Spleen (tissue), 7 donors: ENCODE measurements around the gene SHOC2.

Experiments
- POLR2AphosphoS5 ChIP-seq, 3 donors: sonication (generic); formaldehyde crosslinking; IDR thresholded peaks; one replicate each; pipeline ENCODE4 v1.5.1; 2017; ENCODE audit warnings: antibody characterized with exemption in 3 of 3
- TF ChIP-seq, protein P1 (sequence below), 11 experiments: fragments of 200-600 bp in 7 of 11; fragments of 450-650 bp in 4 of 11; sonication (generic) in 4 of 11; IDR thresholded peaks in 8 of 11; conservative IDR thresholded peaks in 3 of 11; 1 replicate in 7 of 11; 2 replicates in 4 of 11; pipeline versions ENCODE4 v1.4.0 to v1.8.0; 2016 to 2021; ENCODE audit warnings: antibody characterized with exemption in 11 of 11, inconsistent platforms in 4 of 11, mild to moderate bottlenecking in 1 of 11
- donor health status: DM: no; HTN: no; CAD: no; lungs with moderate emphysema.
- donor health status: DM: no; HTN: no; CAD: no.
- donor health status: DM: no; HTN: no; CAD: no.

DNA sequence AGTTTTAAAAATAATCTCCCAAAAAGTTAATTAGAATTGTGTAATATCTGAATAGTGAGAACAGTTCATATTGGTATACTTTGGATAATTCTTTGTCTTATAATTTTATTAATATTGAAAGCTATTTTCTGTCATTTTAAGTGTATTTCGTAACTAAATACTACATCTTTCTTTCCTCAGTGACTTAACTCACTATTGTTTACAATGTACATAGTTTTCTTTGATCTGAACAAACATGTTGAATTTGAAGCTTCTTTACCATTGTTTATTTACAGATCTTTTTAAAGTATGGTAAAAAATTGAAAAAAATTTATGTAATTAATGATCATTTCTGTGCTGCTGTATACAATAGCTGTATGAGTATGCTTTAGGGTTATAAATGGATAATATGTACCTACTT, 42.6 kb upstream of the SHOC2 start:
- no peak for TF ChIP-seq POLR2AphosphoS5 (IDR thresholded peaks at IDR 0.05)
- TF ChIP-seq, protein P1, sequence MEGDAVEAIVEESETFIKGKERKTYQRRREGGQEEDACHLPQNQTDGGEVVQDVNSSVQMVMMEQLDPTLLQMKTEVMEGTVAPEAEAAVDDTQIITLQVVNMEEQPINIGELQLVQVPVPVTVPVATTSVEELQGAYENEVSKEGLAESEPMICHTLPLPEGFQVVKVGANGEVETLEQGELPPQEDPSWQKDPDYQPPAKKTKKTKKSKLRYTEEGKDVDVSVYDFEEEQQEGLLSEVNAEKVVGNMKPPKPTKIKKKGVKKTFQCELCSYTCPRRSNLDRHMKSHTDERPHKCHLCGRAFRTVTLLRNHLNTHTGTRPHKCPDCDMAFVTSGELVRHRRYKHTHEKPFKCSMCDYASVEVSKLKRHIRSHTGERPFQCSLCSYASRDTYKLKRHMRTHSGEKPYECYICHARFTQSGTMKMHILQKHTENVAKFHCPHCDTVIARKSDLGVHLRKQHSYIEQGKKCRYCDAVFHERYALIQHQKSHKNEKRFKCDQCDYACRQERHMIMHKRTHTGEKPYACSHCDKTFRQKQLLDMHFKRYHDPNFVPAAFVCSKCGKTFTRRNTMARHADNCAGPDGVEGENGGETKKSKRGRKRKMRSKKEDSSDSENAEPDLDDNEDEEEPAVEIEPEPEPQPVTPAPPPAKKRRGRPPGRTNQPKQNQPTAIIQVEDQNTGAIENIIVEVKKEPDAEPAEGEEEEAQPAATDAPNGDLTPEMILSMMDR (IDR thresholded peaks at IDR 0.05 in 8 of 11, conservative IDR thresholded peaks at IDR 0.05 in 3 of 11): no peak
